OCI-LY7 (cell line): ENCODE data around the gene POC1A. TPM values are rescaled to one million over a fixed set of nuclear protein-coding genes. Genes with fewer than 3 reads are reported as not detected.

Experiments used
- BruUV-seq: library from RNA; stranded (reverse); fragments of 400-500 nt; replicated peaks from 2 replicates; lab custom pipeline; 2021; lab: Mats Ljungman, UMichigan
- CTCF ChIA-PET: fragments of 300-600 bp; sonication (Branson Sonifier 250); formaldehyde crosslinking; loops from one replicate; lab custom pipeline; 2022; ENCODE audit warnings: antibody characterized with exemption; ENCODE audit not compliant: unreplicated experiment; lab: Charles Lee
- POLR2A ChIA-PET: fragments of 300-600 bp; sonication (Branson Sonifier 250); formaldehyde crosslinking; loops from one replicate; lab custom pipeline; 2022; ENCODE audit warnings: antibody characterized with exemption; lab: Charles Lee
- DNase-seq: peaks from one replicate; pipeline ENCODE4 v3.0.0-alpha.2; 2015; ENCODE audit warnings: low spot score
- H2AFZ ChIP-seq: fragments of 200-600 bp; sonication (generic), shearing (Covaris generic); 2 replicates; pipeline ENCODE4 v1.6.1; 2014; ENCODE audit warnings: mild to moderate bottlenecking, antibody characterized with exemption, low read length, moderate library complexity
- H3K27ac ChIP-seq: fragments of 200-600 bp; sonication (generic); 2 replicates; pipeline ENCODE4 v1.5.1; 2014; ENCODE audit warnings: mixed run types, low read depth, mild to moderate bottlenecking, moderate library complexity, low read length, inconsistent platforms; ENCODE audit not compliant: poor library complexity, severe bottlenecking
- H3K36me3 ChIP-seq: fragments of 200-600 bp; sonication (generic); 2 replicates; pipeline ENCODE4 v1.6.1; 2014; ENCODE audit warnings: mild to moderate bottlenecking, antibody characterized with exemption, low read length, moderate library complexity, mixed read lengths; ENCODE audit not compliant: insufficient read depth
- H3K4me1 ChIP-seq: fragments of 200-600 bp; sonication (generic); 2 replicates; pipeline ENCODE4 v1.5.1; 2014; ENCODE audit warnings: mild to moderate bottlenecking, low read length; ENCODE audit not compliant: insufficient read depth, poor library complexity, severe bottlenecking
- H3K4me2 ChIP-seq: fragments of 200-600 bp; sonication (generic); 2 replicates; pipeline ENCODE4 v1.6.1; 2014; ENCODE audit warnings: mild to moderate bottlenecking, low read length
- H3K4me3 ChIP-seq: fragments of 200-600 bp; sonication (generic); 2 replicates; pipeline ENCODE4 v1.5.1; 2014; ENCODE audit warnings: mild to moderate bottlenecking, low read depth, low read length; ENCODE audit not compliant: poor library complexity, severe bottlenecking
- H3K79me2 ChIP-seq: fragments of 200-600 bp; sonication (generic); 2 replicates; pipeline ENCODE4 v1.6.1; 2016; ENCODE audit warnings: low read depth, mild to moderate bottlenecking, low read length, moderate library complexity, mixed read lengths; ENCODE audit not compliant: insufficient read depth
- H3K9me2 ChIP-seq: fragments of 200-600 bp; sonication (generic); 2 replicates; pipeline ENCODE4 v1.6.1; 2016; ENCODE audit warnings: mild to moderate bottlenecking, low read length, mixed read lengths; ENCODE audit not compliant: insufficient read depth
- H3K9me3 ChIP-seq: fragments of 200-600 bp; sonication (generic); 2 replicates; pipeline ENCODE4 v1.6.1; 2014; ENCODE audit warnings: mild to moderate bottlenecking, mixed run types, low read length, mixed read lengths
- H4K20me1 ChIP-seq: fragments of 200-600 bp; sonication (generic); 2 replicates; pipeline ENCODE4 v1.6.1; 2014; ENCODE audit warnings: mild to moderate bottlenecking, antibody characterized with exemption, low read length, moderate library complexity, mixed read lengths; ENCODE audit not compliant: insufficient read depth
- CTCF ChIP-seq: fragments of 200-600 bp; sonication (generic); conservative IDR thresholded peaks from 2 replicates; pipeline ENCODE4 v1.5.1; 2014; ENCODE audit warnings: mild to moderate bottlenecking, antibody characterized with exemption, low read length, moderate library complexity, mixed read lengths
- EZH2phosphoT487 ChIP-seq: fragments of 200-600 bp; sonication (generic); IDR thresholded peaks from 2 replicates; pipeline ENCODE4 v1.6.1; 2018; ENCODE audit warnings: low read depth, borderline replicate concordance, mild to moderate bottlenecking, mixed run types, antibody characterized with exemption, low read length, moderate library complexity, mixed read lengths
- intact Hi-C: fragments of 100-400 bp; cut with micrococcal nuclease; formaldehyde crosslinking; loops from one replicate; pipeline ENCODE4 v1.10.0; 2022; ENCODE audit not compliant: unreplicated experiment
- total RNA-seq, 2 experiments: library from RNA; depleted of rRNA in 1 of 2; stranded (reverse); fragments of >200 nt in 1 of 2; shearing (Covaris generic) in 1 of 2; gene quantifications; 2 replicates each; pipeline ENCODE4 v1.2.3, GENCODE V29; 2014 to 2022

Gene POC1A
- total RNA-seq, 2 experiments from 2014 or later = 40.0 to 41.0 TPM

GRCh38 chr3:52191663-52192062 lies 37.4 kb upstream of the POC1A start:
- no peak for TF ChIP-seq CTCF
- TF ChIP-seq EZH2phosphoT487 = no peak
- no peaks in the 10 kb centered on the region for H3K9me3 ChIP-seq
- H2AFZ ChIP-seq = no peak overlapping the region
- DNase-seq = no peak
- H3K4me1 ChIP-seq = no peaks in the 10 kb centered on the region
- POLR2A ChIA-PET = no interaction called here
- intact Hi-C loops = no loop called here
- CTCF ChIA-PET = no interaction called here
- H3K4me2 ChIP-seq = no peak overlapping the region
- no peak overlapping the region for H3K27ac ChIP-seq
- no peaks in the 10 kb centered on the region for H3K79me2 ChIP-seq
- H3K36me3 ChIP-seq = no peaks in the 10 kb centered on the region
- H3K4me3 ChIP-seq = no peak overlapping the region
- no peaks in the 10 kb centered on the region for H4K20me1 ChIP-seq
- no peaks in the 10 kb centered on the region for H3K9me2 ChIP-seq
- no TSS peak for BruUV-seq

GRCh38 chr3:52190294-52191074 lies 36.3 kb upstream of the POC1A start:
- intact Hi-C loops = no loop called here
- Histone ChIP-seq H2AFZ (no peak overlapping the region), H3K4me2 (no peak overlapping the region), H3K4me3 (no peak overlapping the region), H3K79me2 (no peaks in the 10 kb centered on the region), H3K4me1 (no peaks in the 10 kb centered on the region), H3K9me3 (no peaks in the 10 kb centered on the region), H3K36me3 (no peaks in the 10 kb centered on the region), H3K27ac (no peak overlapping the region), H4K20me1 (no peaks in the 10 kb centered on the region), H3K9me2 (no peaks in the 10 kb centered on the region)
- DNase-seq = no peak
- POLR2A ChIA-PET = interaction anchor here (1.6 kb wide), 1 partner anchor 10 kb away, joined by 3 read pairs; no protein-coding TSS in a partner anchor
- CTCF ChIA-PET = no interaction called here
- no peak for TF ChIP-seq CTCF
- TF ChIP-seq EZH2phosphoT487 = no peak
- no TSS peak for BruUV-seq

GRCh38 chr3:52188556-52188955 lies 34.3 kb upstream of the POC1A start:
- intact Hi-C loops = no loop called here
- DNase-seq = no peak
- Histone ChIP-seq H2AFZ (no peak overlapping the region), H3K4me1 (no peaks in the 10 kb centered on the region), H3K27ac (no peak overlapping the region), H3K4me2 (no peak overlapping the region), H3K9me3 (no peaks in the 10 kb centered on the region), H3K9me2 (no peaks in the 10 kb centered on the region), H3K4me3 (no peak overlapping the region), H4K20me1 (no peaks in the 10 kb centered on the region), H3K79me2 (no peaks in the 10 kb centered on the region), H3K36me3 (no peaks in the 10 kb centered on the region)
- ChIA-PET POLR2A (interaction anchor here (1.6 kb wide), 1 partner anchor 8 kb away, joined by 3 read pairs; no protein-coding TSS in a partner anchor), CTCF (interaction anchor here (0.6 kb wide), 1 partner anchor 13 kb away, joined by 4 read pairs; no protein-coding TSS in a partner anchor)
- no TSS peak for BruUV-seq
- TF ChIP-seq CTCF = no peak
- TF ChIP-seq EZH2phosphoT487 = no peak
